Urothelium cell line (cell line): Measurements from ENCODE around the gene RYR1.
"Not testable (repeated sequence)": the region's sequence is repeated elsewhere in the genome, so short reads cannot be mapped to it uniquely, and the experiment has no call there.

Experiments used
- DNase-seq: peaks from one replicate; pipeline ENCODE4 v3.0.0; 2011; ENCODE audit warnings: low spot score, mixed read lengths
- FAIRE-seq: peaks from 2 replicates; lab custom pipeline; 2011; peaks lifted over from hg19 to GRCh38; lab: Jason Lieb, UNC

The RYR1 gene

DNA sequence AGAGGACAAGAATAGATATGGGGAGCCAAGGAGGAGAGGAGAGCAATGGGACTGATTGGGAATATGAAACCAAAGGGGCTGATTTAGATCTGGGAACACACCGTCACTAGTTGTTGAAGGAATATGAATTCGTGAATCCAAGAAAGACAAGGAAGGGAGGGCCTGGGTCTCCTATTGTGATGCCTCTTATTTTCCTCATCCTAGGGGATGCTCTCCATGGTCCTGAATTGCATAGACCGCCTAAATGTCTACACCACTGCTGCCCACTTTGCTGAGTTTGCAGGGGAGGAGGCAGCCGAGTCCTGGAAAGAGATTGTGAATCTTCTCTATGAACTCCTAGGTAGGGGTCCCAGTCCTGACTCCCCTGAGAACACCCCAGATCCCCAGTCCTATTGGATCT is 21.5 kb downstream of the RYR1 start:
- FAIRE-seq, result no peak
- DNase-seq, result peak; percentile 58

DNA sequence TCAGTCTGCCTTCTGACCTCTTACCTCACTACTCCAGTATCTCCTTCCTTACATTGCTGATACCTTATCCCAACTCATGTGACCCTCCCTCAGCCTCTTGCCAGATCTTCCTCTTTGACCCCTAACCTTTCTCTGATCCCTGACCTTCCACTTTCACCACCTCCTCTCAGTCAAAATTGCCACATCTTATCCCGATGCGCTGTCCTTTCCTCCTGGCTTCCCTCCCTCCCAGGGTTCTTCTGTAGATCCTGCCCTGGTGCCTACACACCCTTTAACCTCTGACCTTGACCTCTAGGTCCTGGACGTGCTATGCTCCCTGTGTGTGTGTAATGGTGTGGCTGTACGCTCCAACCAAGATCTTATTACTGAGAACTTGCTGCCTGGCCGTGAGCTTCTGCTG is 23.7 kb downstream of the RYR1 start:
- FAIRE-seq (no peak), DNase-seq (no peak)

DNA sequence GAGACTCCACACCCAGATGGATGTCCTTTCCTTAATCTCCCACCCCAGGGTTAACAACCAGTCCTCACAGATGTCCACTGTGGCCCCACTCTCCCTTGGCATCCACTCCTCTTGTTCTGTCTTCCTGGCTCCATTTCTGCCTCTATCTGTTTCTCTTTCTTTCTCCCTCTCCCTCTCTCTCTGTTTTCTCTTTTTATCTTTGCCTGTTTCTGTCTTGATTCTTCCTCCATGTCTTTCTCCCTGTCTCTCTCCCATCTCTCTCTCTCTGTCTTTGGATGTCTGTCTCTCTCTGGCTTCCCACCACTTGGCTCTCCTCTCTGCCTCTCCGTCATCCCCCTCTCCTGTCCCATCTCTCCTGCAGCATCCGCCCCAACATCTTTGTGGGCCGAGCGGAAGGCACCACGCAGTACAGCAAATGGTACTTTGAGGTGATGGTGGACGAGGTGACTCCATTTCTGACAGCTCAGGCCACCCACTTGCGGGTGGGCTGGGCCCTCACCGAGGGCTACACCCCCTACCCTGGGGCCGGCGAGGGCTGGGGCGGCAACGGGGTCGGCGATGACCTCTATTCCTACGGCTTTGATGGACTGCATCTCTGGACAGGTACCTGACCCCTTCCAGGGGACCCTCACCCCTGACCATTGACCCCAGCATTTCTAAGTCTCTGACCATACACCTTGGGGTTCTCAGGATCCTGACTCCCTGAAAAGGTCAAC is 24.4 kb downstream of the RYR1 start:
- FAIRE-seq, result no peak
- no peak for DNase-seq

DNA sequence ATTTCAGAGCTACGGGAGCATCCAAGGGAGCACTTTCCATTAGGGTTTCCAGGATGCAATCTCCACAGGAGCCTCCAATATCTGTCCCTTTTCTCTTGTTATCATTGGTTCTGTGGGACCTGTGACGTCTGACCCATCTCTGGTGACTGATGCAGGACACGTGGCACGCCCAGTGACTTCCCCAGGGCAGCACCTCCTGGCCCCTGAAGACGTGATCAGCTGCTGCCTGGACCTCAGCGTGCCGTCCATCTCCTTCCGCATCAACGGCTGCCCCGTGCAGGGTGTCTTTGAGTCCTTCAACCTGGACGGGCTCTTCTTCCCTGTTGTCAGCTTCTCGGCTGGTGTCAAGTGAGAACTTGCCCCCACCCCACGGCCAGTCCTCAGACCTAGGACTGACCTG is 25.5 kb downstream of the RYR1 start:
- FAIRE-seq (no peak), DNase-seq (no peak)

GRCh38 chr19:38463365-38463764 is 29.9 kb downstream of the RYR1 start:
- no peak for DNase-seq

DNA sequence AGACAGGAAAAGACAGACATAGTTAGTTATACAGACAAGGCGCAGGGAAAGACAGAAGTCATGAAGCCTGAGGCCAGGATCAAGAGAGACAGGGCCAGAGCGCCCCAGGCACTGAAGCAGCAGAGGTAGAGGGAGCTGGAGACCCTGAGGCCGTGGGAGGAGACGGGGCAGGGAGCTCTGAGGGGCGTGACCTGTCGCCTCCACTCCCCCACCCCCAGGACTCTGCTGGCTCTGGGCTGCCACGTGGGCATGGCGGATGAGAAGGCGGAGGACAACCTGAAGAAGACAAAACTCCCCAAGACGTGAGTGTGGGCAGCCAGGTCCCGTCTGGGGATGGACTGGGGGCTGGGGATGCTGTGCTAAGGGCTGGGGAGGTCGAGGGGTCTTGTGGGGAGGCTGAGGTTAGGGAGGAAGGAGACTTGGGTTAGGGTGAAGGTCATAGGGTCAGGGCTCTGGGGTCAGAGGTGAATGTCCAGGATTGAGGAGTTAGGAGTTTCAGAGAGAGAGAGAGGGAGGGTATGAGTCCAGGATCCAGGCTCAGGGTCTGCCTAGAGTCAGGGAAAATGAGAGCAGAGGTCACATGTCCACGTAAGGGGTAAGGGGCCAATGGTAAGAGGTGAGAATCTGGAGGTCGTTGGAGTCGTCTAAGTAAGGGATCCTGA is 31.1 kb downstream of the RYR1 start:
- no peak for FAIRE-seq

More at GRCh38 chr19:38463365-38463764, 29.9 kb downstream of the RYR1 start:
- FAIRE-seq, result no peak

DNA sequence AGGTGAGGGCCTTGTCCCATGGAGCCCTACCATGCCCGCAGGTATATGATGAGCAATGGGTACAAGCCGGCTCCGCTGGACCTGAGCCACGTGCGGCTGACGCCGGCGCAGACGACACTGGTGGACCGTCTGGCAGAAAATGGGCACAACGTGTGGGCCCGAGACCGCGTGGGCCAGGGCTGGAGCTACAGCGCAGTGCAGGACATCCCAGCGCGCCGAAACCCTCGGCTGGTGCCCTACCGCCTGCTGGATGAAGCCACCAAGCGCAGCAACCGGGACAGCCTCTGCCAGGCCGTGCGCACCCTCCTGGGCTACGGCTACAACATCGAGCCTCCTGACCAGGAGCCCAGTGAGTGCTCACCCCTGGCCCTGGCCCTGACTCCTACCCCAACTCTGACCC is 32.6 kb downstream of the RYR1 start:
- DNase-seq (no peak), FAIRE-seq (no peak)

More for the DNA sequence above, 31.1 kb downstream of the RYR1 start:
- DNase-seq, result no peak

DNA sequence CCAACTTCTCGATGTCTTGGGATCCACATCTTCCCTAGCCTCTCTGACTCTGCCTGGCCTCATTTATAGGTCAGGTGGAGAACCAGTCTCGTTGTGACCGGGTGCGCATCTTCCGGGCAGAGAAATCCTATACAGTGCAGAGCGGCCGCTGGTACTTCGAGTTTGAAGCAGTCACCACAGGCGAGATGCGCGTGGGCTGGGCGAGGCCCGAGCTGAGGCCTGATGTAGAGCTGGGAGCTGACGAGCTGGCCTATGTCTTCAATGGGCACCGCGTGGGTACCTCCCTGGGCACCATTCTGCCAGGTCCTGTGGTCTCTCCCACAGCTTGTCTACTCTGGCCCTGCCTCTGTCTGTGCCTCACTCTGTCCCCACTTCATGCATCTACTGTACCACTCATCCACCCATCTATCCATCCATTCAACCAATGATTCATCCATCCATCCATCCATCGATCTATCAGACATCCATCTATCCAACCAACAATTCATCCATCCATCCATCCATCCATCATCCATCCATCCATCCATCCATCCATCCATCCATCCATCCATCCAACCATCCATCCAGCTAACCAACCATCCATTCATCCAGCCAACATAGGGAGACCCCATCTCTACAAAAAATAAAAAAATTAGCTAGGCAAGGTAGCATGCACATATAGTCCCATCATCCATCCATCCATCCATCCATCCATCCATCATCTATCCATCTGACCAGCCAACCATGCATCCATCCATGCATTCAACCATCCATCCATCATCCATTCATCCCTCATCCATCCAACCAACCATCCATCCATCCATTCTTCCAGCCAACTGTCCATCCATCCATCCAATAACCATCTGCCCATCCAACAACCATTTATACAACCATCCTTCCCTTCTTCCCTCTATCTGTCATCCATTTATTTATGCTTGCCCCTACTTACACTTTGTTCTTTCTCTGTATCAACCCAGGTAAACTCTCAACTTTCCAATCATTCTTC is 34.3 kb downstream of the RYR1 start:
- FAIRE-seq, result peak; percentile 83

GRCh38 chr19:38469151-38469550 is 35.7 kb downstream of the RYR1 start:
- FAIRE-seq, result no peak
- no peak for DNase-seq

More for the DNA sequence above, 34.3 kb downstream of the RYR1 start:
- DNase-seq, result no peak

DNA sequence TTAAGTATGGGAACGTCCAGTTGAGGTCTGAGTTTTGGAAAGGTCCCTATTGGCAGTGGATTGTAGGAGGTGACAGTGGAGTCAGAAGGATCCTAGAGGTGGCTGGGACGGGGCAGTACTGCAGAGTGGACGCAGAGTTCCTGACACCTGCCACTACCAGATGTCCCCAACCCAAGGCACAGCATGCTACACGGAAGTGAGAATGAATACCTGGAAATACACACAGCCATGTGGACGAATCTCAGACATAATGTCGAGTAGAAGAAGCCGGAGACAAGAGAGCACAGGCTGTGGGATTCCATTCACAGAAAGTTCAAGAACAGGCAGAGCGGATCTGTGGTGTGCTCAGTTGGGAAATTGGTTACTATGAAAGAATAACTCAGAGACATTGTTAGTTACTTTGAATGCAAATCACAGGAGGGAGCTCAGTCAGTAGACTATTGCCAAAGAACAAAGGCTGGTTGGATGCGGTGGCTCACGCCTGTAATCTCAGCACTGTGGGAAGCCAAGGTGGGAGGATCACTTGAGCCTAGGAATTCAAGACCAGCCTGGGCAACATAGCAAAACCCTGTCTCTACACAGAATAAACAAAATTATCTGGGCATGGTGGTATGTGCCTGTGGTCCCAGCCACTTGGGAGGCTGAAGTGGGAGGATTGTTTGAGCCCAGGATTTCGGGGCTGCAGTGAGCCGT is 37.4 kb downstream of the RYR1 start:
- DNase-seq (no peak), FAIRE-seq (no peak)

DNA sequence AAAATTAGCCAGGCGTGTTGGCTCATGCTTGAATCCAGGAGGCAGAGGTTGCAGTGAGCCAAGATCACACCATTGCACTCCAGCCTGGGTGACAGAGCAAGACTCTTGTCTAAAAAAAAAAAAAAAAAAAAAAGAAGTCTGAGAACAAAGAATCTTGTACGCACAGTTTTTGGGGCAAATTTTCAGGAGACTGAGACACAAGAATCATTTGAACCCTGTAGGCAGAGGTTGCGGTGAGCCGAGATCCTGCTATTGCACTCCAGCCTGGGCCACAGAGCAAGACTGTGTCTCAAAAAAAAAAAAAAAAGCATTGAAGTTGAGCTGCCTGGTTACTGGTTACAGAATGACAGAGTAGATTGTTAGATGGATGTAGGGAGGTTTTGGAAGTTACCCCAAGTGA is 39.2 kb downstream of the RYR1 start:
- FAIRE-seq, DNase-seq: not testable (repeated sequence)

GRCh38 chr19:38473201-38473600 is 39.7 kb downstream of the RYR1 start:
- no peak for FAIRE-seq

GRCh38 chr19:38475176-38475575 is 41.7 kb downstream of the RYR1 start:
- no peak for FAIRE-seq
- no peak for DNase-seq

More at GRCh38 chr19:38473201-38473600, 39.7 kb downstream of the RYR1 start:
- no peak for DNase-seq

GRCh38 chr19:38478273-38478971 is 44.9 kb downstream of the RYR1 start:
- DNase-seq, result peak; percentile 39
- FAIRE-seq, result no peak

DNA sequence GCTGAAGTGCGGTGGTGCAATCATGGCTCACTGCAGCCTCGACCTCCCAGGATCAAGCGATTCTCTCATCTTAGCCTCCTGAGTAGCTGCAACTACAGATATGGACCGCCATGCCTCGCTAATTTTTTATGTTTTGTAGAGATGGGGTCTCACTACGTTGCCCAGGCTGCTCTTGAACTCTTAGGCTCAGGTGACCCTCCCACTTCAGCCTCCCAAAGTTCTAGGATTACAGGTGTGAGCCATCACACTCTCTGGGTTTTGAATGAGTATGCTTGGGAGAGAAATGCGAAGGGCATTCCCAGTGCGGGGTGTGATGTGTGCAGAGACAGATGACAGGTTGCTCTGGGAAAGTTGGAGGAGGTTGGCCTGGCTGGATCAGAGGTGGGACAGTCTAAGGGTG is 49.0 kb downstream of the RYR1 start:
- FAIRE-seq, result no peak
- DNase-seq, result no peak

- no peak for FAIRE-seq
- DNase-seq, result no peak
Measured at GRCh38 chr19:38483016-38483630, 49.6 kb downstream of the RYR1 start.

- FAIRE-seq, result no peak
- DNase-seq, result no peak
Measured at GRCh38 chr19:38484747-38485146, 51.3 kb downstream of the RYR1 start.

GRCh38 chr19:38485541-38486285 is 52.2 kb downstream of the RYR1 start:
- DNase-seq (no peak), FAIRE-seq (no peak)
